ENCODE measurements around the gene LURAP1L.

LURAP1L gene

GRCh38 chr9:12813960-12814876 lies 39.4 kb downstream of the LURAP1L start:
- DNase-seq = no peak

- DNase-seq = no peak
Observed at GRCh38 chr9:12814877-12815237, 40.0 kb downstream of the LURAP1L start.

- DNase-seq = no peak
Observed at GRCh38 chr9:12815888-12816287, 41.1 kb downstream of the LURAP1L start.

- DNase-seq = no peak
Observed at GRCh38 chr9:12816656-12817101, 41.9 kb downstream of the LURAP1L start.

- DNase-seq = no peak
Observed at GRCh38 chr9:12817702-12818101, 42.9 kb downstream of the LURAP1L start.

- DNase-seq = no peak
Observed at GRCh38 chr9:12818431-12819000, 43.7 kb downstream of the LURAP1L start.

- no peak for DNase-seq
Observed at GRCh38 chr9:12819436-12820185, 44.8 kb downstream of the LURAP1L start.

GRCh38 chr9:12822111-12822510 lies 47.3 kb downstream of the LURAP1L start:
- DNase-seq = no peak

- no peak for DNase-seq
Observed at GRCh38 chr9:12826924-12827565, 52.2 kb downstream of the LURAP1L start.

- DNase-seq = no peak
Observed at GRCh38 chr9:12833701-12834100, 58.9 kb downstream of the LURAP1L start.

- no peak for DNase-seq
Observed at GRCh38 chr9:12838546-12838945, 63.7 kb downstream of the LURAP1L start.

GRCh38 chr9:12843735-12844134 lies 68.9 kb downstream of the LURAP1L start:
- DNase-seq = no peak

- DNase-seq = no peak
Observed at GRCh38 chr9:12846035-12846434, 71.2 kb downstream of the LURAP1L start.

GRCh38 chr9:12847561-12847960 lies 72.7 kb downstream of the LURAP1L start:
- DNase-seq = no peak

GRCh38 chr9:12849486-12850003 lies 74.7 kb downstream of the LURAP1L start:
- DNase-seq = no peak

GRCh38 chr9:12851341-12852090 lies 76.7 kb downstream of the LURAP1L start:
- DNase-seq = no peak

GRCh38 chr9:12853051-12853450 lies 78.2 kb downstream of the LURAP1L start:
- no peak for DNase-seq

GRCh38 chr9:12854221-12854620 lies 79.4 kb downstream of the LURAP1L start:
- DNase-seq = no peak

GRCh38 chr9:12855066-12855465 lies 80.2 kb downstream of the LURAP1L start:
- DNase-seq = no peak

GRCh38 chr9:12856603-12857002 lies 81.8 kb downstream of the LURAP1L start:
- DNase-seq = no peak

GRCh38 chr9:12859704-12860251 lies 85.0 kb downstream of the LURAP1L start:
- no peak for DNase-seq

- no peak for DNase-seq
Observed at GRCh38 chr9:12860998-12861397, 86.2 kb downstream of the LURAP1L start.
